Measurements from ENCODE around the gene NCOA7. TPM values are rescaled to one million over a fixed set of nuclear protein-coding genes. Genes with fewer than 3 reads are reported as not detected.

NCOA7 gene
- total and polyA plus RNA-seq, 9 of the 15 experiments (the other 6 are each of a cell fraction or from before 2014, with no cell fraction given), result 5.8 to 14.6 (median 9.3) TPM

DNA sequence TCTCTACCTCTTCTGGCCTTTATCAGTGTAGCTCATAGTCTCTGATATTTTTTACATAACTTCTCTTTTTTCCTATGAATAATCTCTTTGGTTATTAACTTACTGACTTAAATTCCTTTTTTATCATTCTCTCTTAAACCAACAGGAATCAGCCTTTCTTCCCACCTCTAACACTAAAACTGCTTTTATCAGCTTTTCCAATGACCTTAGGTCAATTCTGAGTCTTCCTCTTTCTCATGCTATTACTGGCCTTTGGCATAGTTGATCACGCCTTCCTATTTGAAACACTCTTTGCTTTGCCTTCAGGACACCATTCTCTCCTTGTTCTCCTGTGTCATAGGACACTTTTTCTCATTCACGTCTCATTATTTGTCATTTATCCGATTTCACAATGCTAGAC, 157.7 kb downstream of the NCOA7 start:
- no peak overlapping the region for H3K4me3 ChIP-seq
- ChIA-PET CTCF (ENCODE audit: low intra/inter-chr PET ratio) (no interaction called here), POLR2A (interaction anchor here (0.6 to 1.6 kb wide), 5 partner anchors 8 to 50 kb away, joined by 3 to 6 read pairs (median 4); partner anchors contain the start of gene HINT3)
- in situ Hi-C loops (cut with MboI) (no loop called here), intact Hi-C loops (cut with micrococcal nuclease) (no loop called here)
- H3K9me1 ChIP-seq (ENCODE audit: control insufficient read depth, insufficient read depth, low read length), result no peaks in the 10 kb centered on the region
- peak overlapping the region in 1 of 2 experiments; percentile 7; a peak in 1 of 4 replicates for H3K9ac ChIP-seq (ENCODE audit: insufficient read depth in 1 of 2, low read depth in 2 of 2, low read length in 2 of 2)
- peak overlapping the region; percentile 47 for H3K27ac ChIP-seq (ENCODE audit: extremely low read depth, low read depth, low read length)
- H3K9me3 ChIP-seq (replicated peaks; ENCODE audit: control insufficient read depth, insufficient read depth, low read depth, low read length), result peaks cover 5% of the 10 kb centered on the region; the same call in 1 of the 2 replicates
- FAIRE-seq (no peak), ATAC-seq (no peak), DNase-seq (ENCODE audit: extremely low read depth in 1 of 4, low spot score in 3 of 4) (peak in 1 of 4 experiments; percentile 43)
- no peaks in the 10 kb centered on the region for H3K79me2 ChIP-seq (ENCODE audit: control insufficient read depth, insufficient read depth, low read length)
- H2AFZ ChIP-seq (ENCODE audit: low read depth, low read length), result peak overlapping the region; percentile 63
- H3K36me3 ChIP-seq (ENCODE audit: control insufficient read depth, insufficient read depth, low read length), result no peaks in the 10 kb centered on the region
- H3K27me3 ChIP-seq (ENCODE audit: control insufficient read depth in 2 of 2, insufficient read depth in 2 of 2, low read length in 2 of 2), result no peaks in the 10 kb centered on the region
- peaks cover 18 to 69% of the 10 kb centered on the region in 2 experiments for H3K4me1 ChIP-seq (replicated peaks in 1 of 2; ENCODE audit: control insufficient read depth in 2 of 2, insufficient read depth in 2 of 2, low read length in 2 of 2)
- BruUV-seq (replicated peaks), result no TSS peak
- H3K4me2 ChIP-seq (ENCODE audit: insufficient read depth, low read length), result peak overlapping the region; percentile 17; the same call in 1 of the 2 replicates
- WGBS (ENCODE audit: insufficient coverage, low coverage, missing lambda C conversion rate), result 32% methylated on average over 3 of the region's 3 CpGs
- no peaks in the 10 kb centered on the region for H4K20me1 ChIP-seq (replicated peaks; ENCODE audit: control insufficient read depth, insufficient read depth, low read length)
- TF ChIP-seq ETS2 (tag; IDR thresholded peaks at IDR 0.05; ENCODE audit: borderline replicate concordance, poor library complexity, severe bottlenecking) (no peak), POU5F1 (IDR thresholded peaks at IDR 0.05; ENCODE audit: borderline replicate concordance, low read depth, low read length, partially characterized antibody) (no peak), FOSL1 (tag; conservative IDR thresholded peaks at IDR 0.05) (0 out of 2 replicates have a peak, but pooled peaks have one; percentile 21), NCOA2 (IDR thresholded peaks at IDR 0.05; ENCODE audit: partially characterized antibody in 2 of 2) (peak in 1 of 2 experiments; percentile 34), ETV6 (IDR thresholded peaks at IDR 0.05; ENCODE audit: borderline replicate concordance in 1 of 2, low read depth in 2 of 2, low read length in 1 of 2) (no peak), ETV6 (CRISPR knock-in tag; IDR thresholded peaks at IDR 0.05; ENCODE audit: borderline replicate concordance) (no peak), NR2C1 (IDR thresholded peaks at IDR 0.05) (peak; percentile 34; the same call in 1 of the 2 replicates), NR2C1 (tag; IDR thresholded peaks at IDR 0.05) (no peak), ARID1B (IDR thresholded peaks at IDR 0.05) (peak; percentile 68), BHLHE40 (IDR thresholded peaks at IDR 0.05; ENCODE audit: low read length) (no peak), HDAC8 (tag; IDR thresholded peaks at IDR 0.05) (no peak), ZNF253 (CRISPR knock-in tag; conservative IDR thresholded peaks at IDR 0.05) (no peak), ZBTB1 (CRISPR knock-in tag; IDR thresholded peaks at IDR 0.05; ENCODE audit: borderline replicate concordance, low read depth) (no peak), TCF7L2 (IDR thresholded peaks at IDR 0.05; ENCODE audit: low read depth, low read length) (no peak), CEBPB (tag; IDR thresholded peaks at IDR 0.05) (0 out of 2 replicates have a peak, but pooled peaks have one; percentile 43)
- TF ChIP-seq, protein P1, sequence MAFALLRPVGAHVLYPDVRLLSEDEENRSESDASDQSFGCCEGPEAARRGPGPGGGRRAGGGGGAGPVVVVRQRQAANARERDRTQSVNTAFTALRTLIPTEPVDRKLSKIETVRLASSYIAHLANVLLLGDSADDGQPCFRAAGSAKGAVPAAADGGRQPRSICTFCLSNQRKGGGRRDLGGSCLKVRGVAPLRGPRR (CRISPR knock-in tag; IDR thresholded peaks at IDR 0.05), result no peak
- TF ChIP-seq, protein P2, sequence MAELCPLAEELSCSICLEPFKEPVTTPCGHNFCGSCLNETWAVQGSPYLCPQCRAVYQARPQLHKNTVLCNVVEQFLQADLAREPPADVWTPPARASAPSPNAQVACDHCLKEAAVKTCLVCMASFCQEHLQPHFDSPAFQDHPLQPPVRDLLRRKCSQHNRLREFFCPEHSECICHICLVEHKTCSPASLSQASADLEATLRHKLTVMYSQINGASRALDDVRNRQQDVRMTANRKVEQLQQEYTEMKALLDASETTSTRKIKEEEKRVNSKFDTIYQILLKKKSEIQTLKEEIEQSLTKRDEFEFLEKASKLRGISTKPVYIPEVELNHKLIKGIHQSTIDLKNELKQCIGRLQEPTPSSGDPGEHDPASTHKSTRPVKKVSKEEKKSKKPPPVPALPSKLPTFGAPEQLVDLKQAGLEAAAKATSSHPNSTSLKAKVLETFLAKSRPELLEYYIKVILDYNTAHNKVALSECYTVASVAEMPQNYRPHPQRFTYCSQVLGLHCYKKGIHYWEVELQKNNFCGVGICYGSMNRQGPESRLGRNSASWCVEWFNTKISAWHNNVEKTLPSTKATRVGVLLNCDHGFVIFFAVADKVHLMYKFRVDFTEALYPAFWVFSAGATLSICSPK (IDR thresholded peaks at IDR 0.05; ENCODE audit: borderline replicate concordance), result no peak
- TF ChIP-seq, protein P3, sequence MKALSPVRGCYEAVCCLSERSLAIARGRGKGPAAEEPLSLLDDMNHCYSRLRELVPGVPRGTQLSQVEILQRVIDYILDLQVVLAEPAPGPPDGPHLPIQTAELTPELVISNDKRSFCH (CRISPR knock-in tag; IDR thresholded peaks at IDR 0.05), result no peak
- TF ChIP-seq, protein P3 (tag; IDR thresholded peaks at IDR 0.05), result no peak
